DND-41 (cell line): ENCODE results near the gene PHF19.

Experiments used
- ATAC-seq: fragments of 200-7000 bp; cut with Tn5 transposase; 3 replicates; pipeline ENCODE4 v1.9.1; 2021; ENCODE audit warnings: low read depth; ENCODE audit not compliant: insufficient read depth
- DNase-seq: peaks from one replicate; pipeline ENCODE4 v3.0.0-alpha.2; 2020
- H2AFZ ChIP-seq: 2 replicates; pipeline ENCODE4 v1.6.0; 2012; ENCODE audit warnings: low read depth, low read length
- H3K27ac ChIP-seq: 2 replicates; pipeline ENCODE4 v1.5.1; 2012; ENCODE audit warnings: low read length, inconsistent platforms
- H3K27me3 ChIP-seq: fragments of 200-600 bp; sonication (generic); 2 replicates; pipeline ENCODE4 v1.6.0; 2012; ENCODE audit warnings: low read length, mild to moderate bottlenecking, inconsistent platforms; ENCODE audit not compliant: insufficient read depth, poor library complexity
- H3K36me3 ChIP-seq: 2 replicates; pipeline ENCODE4 v1.5.1; 2012; ENCODE audit warnings: low read length, inconsistent platforms; ENCODE audit not compliant: insufficient read depth
- H3K4me1 ChIP-seq: 2 replicates; pipeline ENCODE4 v1.5.1; 2012; ENCODE audit warnings: mild to moderate bottlenecking, low read length; ENCODE audit not compliant: insufficient read depth
- H3K4me2 ChIP-seq: 2 replicates; pipeline ENCODE4 v1.6.0; 2012; ENCODE audit warnings: mild to moderate bottlenecking, moderate library complexity, low read length, inconsistent platforms; ENCODE audit not compliant: insufficient read depth
- H3K4me3 ChIP-seq, 2 experiments: fragments of 200-600 bp in 1 of 2; shearing (Covaris generic) in 1 of 2; 2 replicates each; pipeline ENCODE4 v1.5.1; 2012 to 2016; ENCODE audit warnings: inconsistent platforms in 2 of 2, low read length in 2 of 2, mild to moderate bottlenecking in 2 of 2, low read depth in 1 of 2, moderate library complexity in 1 of 2
- H3K79me2 ChIP-seq: 2 replicates; pipeline ENCODE4 v1.6.0; 2012; ENCODE audit warnings: low read length, inconsistent platforms; ENCODE audit not compliant: insufficient read depth
- H3K9ac ChIP-seq: 2 replicates; pipeline ENCODE4 v1.6.0; 2012; ENCODE audit warnings: low read depth, mild to moderate bottlenecking, inconsistent platforms, low read length, moderate library complexity
- H3K9me3 ChIP-seq: 2 replicates; pipeline ENCODE4 v1.5.1; 2012; ENCODE audit warnings: low read length, moderate library complexity, mild to moderate bottlenecking, inconsistent platforms; ENCODE audit not compliant: insufficient read depth, severe bottlenecking
- H4K20me1 ChIP-seq: 2 replicates; pipeline ENCODE4 v1.6.0; 2012; ENCODE audit warnings: low read length; ENCODE audit not compliant: insufficient read depth
- EZH2 ChIP-seq: IDR thresholded peaks from 3 replicates; pipeline ENCODE4 v1.6.1; 2012; ENCODE audit warnings: borderline replicate concordance, low read depth, mild to moderate bottlenecking, moderate library complexity, low read length, inconsistent platforms; ENCODE audit not compliant: severe bottlenecking
- TF ChIP-seq, protein P1 (sequence below): IDR thresholded peaks from 2 replicates; pipeline ENCODE4 v1.5.1; 2012; ENCODE audit warnings: borderline replicate concordance, low read length, moderate library complexity, mild to moderate bottlenecking; ENCODE audit not compliant: poor library complexity, severe bottlenecking; ENCODE audit errors: extremely low read depth

Gene PHF19

GRCh38 chr9:120885457-120885856 is 8.5 kb upstream of the PHF19 start:
- DNase-seq: no peak
- H3K9ac ChIP-seq: no peak overlapping the region
- H2AFZ ChIP-seq: no peak overlapping the region
- no peaks in the 10 kb centered on the region for H3K9me3 ChIP-seq
- H4K20me1 ChIP-seq: no peaks in the 10 kb centered on the region
- H3K4me2 ChIP-seq: no peak overlapping the region
- no peak overlapping the region for H3K4me3 ChIP-seq
- H3K27me3 ChIP-seq: no peaks in the 10 kb centered on the region
- H3K4me1 ChIP-seq: peaks cover 9% of the 10 kb centered on the region
- no peak overlapping the region for H3K27ac ChIP-seq
- H3K79me2 ChIP-seq: no peaks in the 10 kb centered on the region
- no peak for TF ChIP-seq EZH2
- TF ChIP-seq, protein P1, sequence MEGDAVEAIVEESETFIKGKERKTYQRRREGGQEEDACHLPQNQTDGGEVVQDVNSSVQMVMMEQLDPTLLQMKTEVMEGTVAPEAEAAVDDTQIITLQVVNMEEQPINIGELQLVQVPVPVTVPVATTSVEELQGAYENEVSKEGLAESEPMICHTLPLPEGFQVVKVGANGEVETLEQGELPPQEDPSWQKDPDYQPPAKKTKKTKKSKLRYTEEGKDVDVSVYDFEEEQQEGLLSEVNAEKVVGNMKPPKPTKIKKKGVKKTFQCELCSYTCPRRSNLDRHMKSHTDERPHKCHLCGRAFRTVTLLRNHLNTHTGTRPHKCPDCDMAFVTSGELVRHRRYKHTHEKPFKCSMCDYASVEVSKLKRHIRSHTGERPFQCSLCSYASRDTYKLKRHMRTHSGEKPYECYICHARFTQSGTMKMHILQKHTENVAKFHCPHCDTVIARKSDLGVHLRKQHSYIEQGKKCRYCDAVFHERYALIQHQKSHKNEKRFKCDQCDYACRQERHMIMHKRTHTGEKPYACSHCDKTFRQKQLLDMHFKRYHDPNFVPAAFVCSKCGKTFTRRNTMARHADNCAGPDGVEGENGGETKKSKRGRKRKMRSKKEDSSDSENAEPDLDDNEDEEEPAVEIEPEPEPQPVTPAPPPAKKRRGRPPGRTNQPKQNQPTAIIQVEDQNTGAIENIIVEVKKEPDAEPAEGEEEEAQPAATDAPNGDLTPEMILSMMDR: no peak
- no peaks in the 10 kb centered on the region for H3K36me3 ChIP-seq
- ATAC-seq: no peak

DNA sequence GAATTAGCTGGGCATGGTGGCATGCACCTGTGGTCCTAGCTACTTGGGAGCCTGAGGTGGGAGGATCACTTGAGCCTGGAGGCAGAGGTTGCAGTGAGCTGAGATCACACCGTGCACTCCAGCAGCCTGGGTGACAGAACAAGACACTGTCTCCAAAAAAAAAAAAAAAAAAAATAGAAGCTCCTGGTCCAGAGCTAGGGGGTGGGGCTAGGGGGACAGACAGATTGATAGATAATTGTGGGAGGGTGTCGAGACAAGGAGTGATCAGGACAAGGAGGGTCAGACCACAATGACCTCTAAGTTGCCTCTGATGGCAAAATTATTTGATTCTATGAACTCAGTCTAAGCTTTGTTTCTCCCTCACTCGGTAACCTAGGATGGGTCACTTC is 6.6 kb upstream of the PHF19 start:
- Histone ChIP-seq H3K27ac (no peak overlapping the region), H3K9me3 (no peaks in the 10 kb centered on the region), H3K79me2 (no peaks in the 10 kb centered on the region), H3K4me2 (no peak overlapping the region), H3K9ac (no peak overlapping the region), H3K4me1 (peaks cover 9% of the 10 kb centered on the region), H3K27me3 (no peaks in the 10 kb centered on the region), H3K36me3 (no peaks in the 10 kb centered on the region), H3K4me3 (no peak overlapping the region), H4K20me1 (no peaks in the 10 kb centered on the region), H2AFZ (no peak overlapping the region)
- ATAC-seq: no peak
- TF ChIP-seq, protein P1: no peak
- no peak for TF ChIP-seq EZH2
- DNase-seq: no peak

GRCh38 chr9:120882935-120883607 is 6.1 kb upstream of the PHF19 start:
- no peaks in the 10 kb centered on the region for H4K20me1 ChIP-seq
- no peak for DNase-seq
- no peaks in the 10 kb centered on the region for H3K9me3 ChIP-seq
- H3K4me1 ChIP-seq: peaks cover 14% of the 10 kb centered on the region
- no peak overlapping the region for H3K4me3 ChIP-seq
- H3K4me2 ChIP-seq: no peak overlapping the region
- H3K9ac ChIP-seq: no peak overlapping the region
- no peak for TF ChIP-seq EZH2
- TF ChIP-seq, protein P1: no peak
- ATAC-seq: no peak
- no peak overlapping the region for H3K27ac ChIP-seq
- no peak overlapping the region for H2AFZ ChIP-seq
- peaks cover 3% of the 10 kb centered on the region for H3K79me2 ChIP-seq
- no peaks in the 10 kb centered on the region; the same call in 1 of the 2 replicates for H3K36me3 ChIP-seq
- H3K27me3 ChIP-seq: no peaks in the 10 kb centered on the region

DNA sequence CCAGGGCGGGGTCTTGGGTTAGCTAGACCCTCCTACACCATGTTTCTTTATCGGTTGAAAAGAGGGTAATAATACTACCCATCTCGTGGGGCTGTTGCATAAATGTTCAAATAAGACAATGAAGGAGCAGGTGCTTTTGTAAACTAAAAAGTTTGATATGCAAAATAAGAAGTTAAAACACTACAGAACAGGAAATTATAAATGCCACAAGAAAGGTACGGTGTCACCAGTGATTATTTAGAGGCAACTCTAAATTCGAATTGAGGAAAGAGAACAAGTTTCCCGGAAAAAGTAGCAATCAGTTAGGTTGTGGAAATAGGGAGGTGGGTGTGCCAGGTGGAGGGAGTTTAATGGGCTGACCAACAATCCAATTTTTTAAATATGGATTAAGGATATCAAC is 2.5 kb upstream of the PHF19 start:
- H3K36me3 ChIP-seq: peaks cover 20% of the 10 kb centered on the region
- no peak overlapping the region for H3K27ac ChIP-seq
- H3K4me3 ChIP-seq: no peak overlapping the region
- no peaks in the 10 kb centered on the region for H4K20me1 ChIP-seq
- TF ChIP-seq, protein P1: no peak
- TF ChIP-seq EZH2: no peak
- H3K4me2 ChIP-seq: no peak overlapping the region
- no peaks in the 10 kb centered on the region for H3K27me3 ChIP-seq
- DNase-seq (no peak), ATAC-seq (no peak)
- peaks cover 28% of the 10 kb centered on the region for H3K79me2 ChIP-seq
- no peak overlapping the region for H3K9ac ChIP-seq
- H3K4me1 ChIP-seq: peaks cover 36% of the 10 kb centered on the region
- H2AFZ ChIP-seq: no peak overlapping the region
- H3K9me3 ChIP-seq: no peaks in the 10 kb centered on the region
